Caco-2 (cell line): ENCODE measurements around the gene C1orf21. TPM values are rescaled to one million over a fixed set of nuclear protein-coding genes. Genes with fewer than 3 reads are reported as not detected.

ENCODE experiments used
- BruUV-seq: library from RNA; stranded (reverse); fragments of 400-500 nt; replicated peaks from 2 replicates; lab custom pipeline; 2021; lab: Mats Ljungman, UMichigan
- CTCF ChIA-PET: fragments of 300-600 bp; sonication (Branson Sonifier 250); formaldehyde crosslinking; loops from one replicate; lab custom pipeline; 2022; ENCODE audit warnings: antibody characterized with exemption; lab: Charles Lee
- POLR2A ChIA-PET: fragments of 300-600 bp; sonication (Branson Sonifier 250); formaldehyde crosslinking; loops from one replicate; lab custom pipeline; 2022; ENCODE audit warnings: antibody characterized with exemption; lab: Charles Lee
- DNase-seq, 2 experiments: peaks; one replicate each; pipeline versions ENCODE4 v3.0.0 to v3.0.0-alpha.2; 2020 to 2022
- H3K27me3 ChIP-seq: replicated peaks from 2 replicates; pipeline ENCODE4 v1.6.0; 2011; ENCODE audit warnings: low read length; ENCODE audit not compliant: control insufficient read depth, insufficient read depth
- H3K36me3 ChIP-seq: 2 replicates; pipeline ENCODE4 v1.5.1; 2011; ENCODE audit warnings: low read length; ENCODE audit not compliant: control insufficient read depth, insufficient read depth
- H3K4me1 ChIP-seq: fragments of 250-450 bp; sonication (Bioruptor Pico); 2 replicates; pipeline ENCODE4 v1.5.1; 2020; ENCODE audit warnings: mild to moderate bottlenecking
- H3K4me3 ChIP-seq: 2 replicates; pipeline ENCODE4 v1.5.1; 2011; ENCODE audit warnings: low read depth, mild to moderate bottlenecking, control low read depth, low read length
- H3K9me3 ChIP-seq: fragments of 250-450 bp; sonication (Bioruptor Pico); 2 replicates; pipeline ENCODE4 v1.5.1; 2020; ENCODE audit warnings: mild to moderate bottlenecking, moderate library complexity
- H3K27ac Mint-ChIP-seq: one replicate; pipeline ENCODE4 v1.8.0; 2022; ENCODE audit warnings: mixed read lengths; ENCODE audit not compliant: unreplicated experiment
- H3K27me3 Mint-ChIP-seq: one replicate; pipeline ENCODE4 v1.8.0; 2022; ENCODE audit warnings: mixed read lengths; ENCODE audit not compliant: insufficient read depth, unreplicated experiment
- H3K36me3 Mint-ChIP-seq: one replicate; pipeline ENCODE4 v1.8.0; 2022; ENCODE audit warnings: mild to moderate bottlenecking, mixed read lengths; ENCODE audit not compliant: insufficient read depth, unreplicated experiment
- H3K4me1 Mint-ChIP-seq: one replicate; pipeline ENCODE4 v1.8.0; 2022; ENCODE audit warnings: low read depth, mixed read lengths; ENCODE audit not compliant: unreplicated experiment
- H3K4me3 Mint-ChIP-seq: one replicate; pipeline ENCODE4 v1.8.0; 2022; ENCODE audit warnings: mild to moderate bottlenecking, moderate library complexity, mixed read lengths; ENCODE audit not compliant: unreplicated experiment
- H3K9me3 Mint-ChIP-seq: one replicate; pipeline ENCODE4 v1.8.0; 2022; ENCODE audit warnings: mixed read lengths; ENCODE audit not compliant: unreplicated experiment
- CTCF ChIP-seq, 2 experiments: fragments of 200-600 bp in 1 of 2; IDR thresholded peaks; 1 replicate in 1 of 2; 2 replicates in 1 of 2; pipeline versions ENCODE4 v1.5.1 to v1.8.0; 2011 to 2022; ENCODE audit warnings: antibody characterized with exemption in 1 of 2, control low read depth in 1 of 2, inconsistent platforms in 1 of 2, low read depth in 1 of 2, low read length in 1 of 2, mild to moderate bottlenecking in 1 of 2, moderate library complexity in 1 of 2; ENCODE audit not compliant: insufficient read depth in 1 of 2, severe bottlenecking in 1 of 2, unreplicated experiment in 1 of 2
- intact Hi-C: fragments of 100-400 bp; cut with micrococcal nuclease; formaldehyde crosslinking; loops from one replicate; pipeline ENCODE4 v1.10.0; 2022; ENCODE audit not compliant: unreplicated experiment
- total RNA-seq: library from RNA; stranded (reverse); gene quantifications from 2 replicates; pipeline ENCODE4 v1.2.3, GENCODE V29; 2022

C1orf21 gene
- total RNA-seq, 1 experiment from 2014 or later: 0.82 TPM

GRCh38 chr1:184624051-184624450 is 237.2 kb downstream of the C1orf21 start:
- no peak for TF ChIP-seq CTCF (IDR thresholded peaks at IDR 0.05; ENCODE audit: insufficient read depth in 1 of 2, low read depth in 1 of 2, low read length in 1 of 2, severe bottlenecking in 1 of 2, unreplicated experiment in 1 of 2)
- peaks cover 7% of the 10 kb centered on the region for H3K27me3 Mint-ChIP-seq
- Histone ChIP-seq H3K27me3 (no peaks in the 10 kb centered on the region; the same call in none of the 2 replicates), H3K4me1 (0 out of 2 replicates have a peak, but pooled peaks cover 4% of the 10 kb centered on the region), H3K4me3 (no peak overlapping the region), H3K9me3 (no peaks in the 10 kb centered on the region), H3K36me3 (no peaks in the 10 kb centered on the region)
- H3K36me3 Mint-ChIP-seq: no peaks in the 10 kb centered on the region
- H3K4me3 Mint-ChIP-seq: no peak overlapping the region
- intact Hi-C loops: no loop called here
- ChIA-PET POLR2A (no interaction called here), CTCF (no interaction called here)
- H3K9me3 Mint-ChIP-seq: no peaks in the 10 kb centered on the region
- no peak for DNase-seq
- BruUV-seq: no TSS peak
- H3K4me1 Mint-ChIP-seq: peaks cover 7% of the 10 kb centered on the region
- no peak overlapping the region for H3K27ac Mint-ChIP-seq

GRCh38 chr1:184624626-184625025 is 237.8 kb downstream of the C1orf21 start:
- Histone ChIP-seq H3K27me3 (no peaks in the 10 kb centered on the region; the same call in none of the 2 replicates), H3K4me1 (0 out of 2 replicates have a peak, but pooled peaks cover 4% of the 10 kb centered on the region), H3K4me3 (no peak overlapping the region), H3K9me3 (no peaks in the 10 kb centered on the region), H3K36me3 (no peaks in the 10 kb centered on the region)
- ChIA-PET POLR2A (no interaction called here), CTCF (no interaction called here)
- no TSS peak for BruUV-seq
- DNase-seq: no peak
- Mint-ChIP-seq H3K27ac (no peak overlapping the region), H3K9me3 (no peaks in the 10 kb centered on the region), H3K4me3 (no peak overlapping the region), H3K27me3 (peaks cover 6% of the 10 kb centered on the region), H3K36me3 (no peaks in the 10 kb centered on the region), H3K4me1 (peaks cover 7% of the 10 kb centered on the region)
- intact Hi-C loops: no loop called here
- TF ChIP-seq CTCF (IDR thresholded peaks at IDR 0.05; ENCODE audit: insufficient read depth in 1 of 2, low read depth in 1 of 2, low read length in 1 of 2, severe bottlenecking in 1 of 2, unreplicated experiment in 1 of 2): no peak

- H3K36me3 ChIP-seq: no peaks in the 10 kb centered on the region
- no peak for DNase-seq
- Mint-ChIP-seq H3K36me3 (no peaks in the 10 kb centered on the region), H3K4me3 (no peak overlapping the region), H3K4me1 (peaks cover 7% of the 10 kb centered on the region), H3K27me3 (peaks cover 3% of the 10 kb centered on the region), H3K9me3 (no peaks in the 10 kb centered on the region), H3K27ac (no peak overlapping the region)
- 0 out of 2 replicates have a peak, but pooled peaks cover 4% of the 10 kb centered on the region for H3K4me1 ChIP-seq
- ChIA-PET CTCF (no interaction called here), POLR2A (no interaction called here)
- BruUV-seq: no TSS peak
- intact Hi-C loops: no loop called here
- H3K9me3 ChIP-seq: no peaks in the 10 kb centered on the region
- TF ChIP-seq CTCF (IDR thresholded peaks at IDR 0.05; ENCODE audit: insufficient read depth in 1 of 2, low read depth in 1 of 2, low read length in 1 of 2, severe bottlenecking in 1 of 2, unreplicated experiment in 1 of 2): no peak
- H3K4me3 ChIP-seq: no peak overlapping the region
- no peaks in the 10 kb centered on the region; the same call in none of the 2 replicates for H3K27me3 ChIP-seq
These were observed 238.4 kb downstream of the C1orf21 start for GRCh38 chr1:184625271-184625670.
